CD4-positive, alpha-beta T cell treated with Interleukin-1 beta for 1 hour (primary cell): ENCODE measurements around the gene GPR84.
A peak's percentile ranks its signal among the peaks of the same experiment; 100 is the strongest.

Source experiments
- DNase-seq, 2 donors: peaks; one replicate each; pipeline ENCODE4 v3.0.0-alpha.2; 2020 to 2022

Gene GPR84

DNA sequence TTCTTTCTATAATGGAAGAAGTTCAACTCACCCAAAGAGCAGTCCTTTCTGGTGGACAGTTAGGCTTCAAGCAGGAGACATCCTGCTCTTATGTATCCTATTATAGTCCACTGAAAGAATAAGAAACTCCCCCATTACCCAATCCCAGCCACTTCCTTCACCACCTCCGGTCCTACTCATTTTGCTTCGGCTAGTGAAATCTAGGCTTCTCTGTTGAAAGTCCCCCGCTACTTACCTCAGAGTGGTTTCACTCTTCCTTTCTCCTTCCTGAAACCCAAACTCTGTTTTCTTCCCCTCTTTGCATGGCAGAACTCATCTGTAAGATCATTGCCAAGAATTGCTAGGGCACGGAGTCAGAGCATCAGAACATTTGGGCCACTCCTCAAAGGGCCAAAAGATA, at the start of gene GPR84:
Gene GPR84 (minus strand): TSS at position 74 of the 400 bp plus-strand sequence. CDS start 635 bp downstream, outside the sequence.
- peak; percentile 25 to 41 for DNase-seq

DNA sequence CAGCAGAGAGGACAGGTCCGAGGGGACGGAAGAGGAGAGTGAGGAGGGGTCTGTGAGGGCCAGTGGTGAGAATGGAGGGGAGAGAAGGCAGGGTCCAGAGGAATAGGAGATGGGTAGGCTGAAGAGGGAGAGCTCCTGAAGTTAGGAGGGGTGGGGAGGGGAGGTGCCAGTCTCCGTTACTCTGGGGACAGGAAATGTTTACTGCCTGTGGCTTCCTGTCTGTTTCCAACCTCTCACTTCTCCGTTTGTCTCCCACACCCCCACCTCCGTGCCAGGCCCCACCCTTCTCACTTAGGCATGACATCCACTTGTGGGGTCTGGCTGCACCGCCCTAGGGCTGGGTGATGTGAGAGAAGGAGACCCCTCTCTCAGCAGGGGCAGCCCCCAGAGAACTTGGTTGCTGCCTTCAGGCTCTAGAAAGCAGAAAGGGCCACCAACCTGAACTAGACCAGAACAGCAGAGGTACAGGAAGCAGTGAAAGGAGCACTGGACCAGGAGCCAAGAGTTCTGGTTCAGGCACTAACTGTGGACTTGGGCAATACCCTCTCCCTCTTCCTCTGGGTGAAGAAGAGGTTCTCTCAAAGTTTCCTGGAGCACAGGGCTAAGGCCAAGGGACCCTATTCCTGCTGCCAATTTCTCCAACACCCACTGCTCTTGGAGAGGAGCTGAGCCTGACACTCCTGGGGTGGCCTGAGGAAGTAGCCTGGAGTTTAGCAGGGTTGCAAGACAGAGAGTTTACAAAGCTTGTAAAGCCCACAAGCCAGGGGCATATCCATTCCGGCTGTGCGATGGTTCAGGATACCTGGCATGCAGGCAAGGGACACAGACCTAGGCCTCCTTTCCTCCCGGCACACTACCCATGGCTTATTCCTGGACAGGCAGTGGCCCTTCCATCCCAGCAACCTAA, 49.3 kb upstream of the GPR84 start:
- DNase-seq: peak; percentile 86 to 89

DNA sequence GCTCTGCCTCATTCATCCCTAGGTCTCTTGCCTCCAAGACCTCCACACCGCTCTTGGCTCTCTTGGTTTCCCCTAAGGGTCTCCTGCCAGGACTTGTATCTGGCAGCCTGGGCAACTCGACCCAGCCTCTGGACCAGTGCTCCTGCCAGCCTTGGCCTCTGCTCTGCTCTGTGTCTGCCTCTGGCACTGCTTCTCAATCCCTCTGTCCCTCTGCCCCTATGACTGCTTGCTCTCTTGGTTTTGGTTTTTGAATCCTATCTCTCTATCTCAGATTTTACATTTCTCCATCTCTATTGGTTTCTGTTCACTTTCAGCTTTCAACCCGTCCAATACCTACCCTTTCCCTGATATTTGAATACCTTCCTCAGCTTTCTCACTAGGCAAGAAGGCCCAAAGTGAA, 48.5 kb upstream of the GPR84 start:
- no peak for DNase-seq

DNA sequence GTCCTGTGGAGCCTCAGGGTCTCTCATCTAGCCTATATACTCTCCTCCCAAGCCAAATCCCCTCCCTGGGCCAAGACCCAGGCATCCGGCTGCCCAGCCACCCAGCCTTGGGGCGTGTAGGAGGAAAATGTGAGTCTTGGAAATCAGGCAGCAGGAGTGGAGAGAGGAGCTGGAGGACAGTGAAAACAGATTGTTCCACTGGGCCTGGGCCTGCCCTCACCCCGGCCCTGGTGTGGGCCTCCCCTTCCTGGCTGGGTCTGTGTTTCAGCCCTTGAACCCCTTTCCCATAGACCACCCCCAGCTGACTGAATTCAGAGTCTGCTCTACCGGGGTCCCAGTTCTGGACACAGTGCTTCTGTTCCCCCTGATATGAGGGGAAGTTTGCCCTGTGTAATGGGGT, 48.1 kb upstream of the GPR84 start:
- no peak for DNase-seq

DNA sequence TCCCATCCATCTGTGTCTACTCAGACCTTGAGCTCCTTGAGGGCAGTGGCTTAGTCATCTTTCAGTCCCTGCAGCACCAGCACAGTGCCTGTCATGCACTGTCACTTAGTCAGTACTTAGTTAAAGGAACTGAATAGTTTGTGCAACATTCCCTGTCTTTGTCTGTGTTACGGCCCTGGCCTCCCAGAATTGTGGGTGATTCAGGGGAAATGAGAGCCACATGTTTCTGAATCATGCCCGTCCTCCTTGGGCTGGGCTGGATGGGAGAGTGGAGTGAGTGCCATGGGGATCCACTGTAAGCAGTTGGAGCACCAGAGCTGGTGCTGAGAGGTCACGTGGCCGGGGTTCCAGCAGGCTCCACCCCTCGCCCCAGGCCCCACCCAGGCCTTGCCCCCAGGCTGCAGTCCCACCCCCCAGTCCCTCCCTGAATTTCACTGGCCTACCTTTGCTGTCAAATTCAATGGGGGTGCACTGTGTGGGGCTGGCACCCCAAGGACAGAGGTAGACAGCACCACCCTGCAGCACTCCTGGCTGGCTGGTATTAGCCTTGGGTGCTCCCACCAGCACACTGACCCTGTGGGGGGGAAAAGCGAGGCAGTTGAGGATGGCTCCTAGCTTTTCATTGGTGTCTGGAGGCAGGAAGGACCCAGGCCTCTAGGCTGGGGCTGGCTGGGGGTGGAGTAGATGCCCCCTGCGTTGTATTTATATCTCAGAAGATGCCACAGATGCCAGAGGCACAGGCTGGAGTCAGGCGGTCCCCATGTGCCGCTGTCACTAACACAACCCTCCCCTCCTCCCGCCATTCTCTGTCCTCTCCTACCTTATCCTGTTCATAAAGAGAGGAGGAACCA, 47.3 kb upstream of the GPR84 start:
- peak; percentile 66 to 85 for DNase-seq

DNA sequence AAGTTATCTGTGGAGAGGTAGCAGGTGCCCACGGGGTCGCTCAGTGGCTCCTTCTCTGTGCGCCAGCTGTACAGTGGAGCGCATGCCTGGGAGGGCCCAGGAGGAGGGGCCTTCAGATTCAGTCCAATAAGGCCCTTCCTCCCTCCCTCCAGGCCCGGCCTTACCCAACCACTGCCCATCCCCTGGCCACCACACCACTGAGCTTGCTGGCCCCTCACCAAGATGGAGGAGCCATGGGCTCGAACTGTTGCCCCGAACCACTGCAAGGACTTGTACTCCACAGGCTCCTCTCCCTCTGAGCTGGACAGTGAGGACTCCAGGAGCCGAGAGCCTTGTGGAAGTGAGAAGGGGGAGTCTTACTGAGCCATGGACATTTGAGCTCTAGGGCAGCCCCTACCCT, 45.0 kb upstream of the GPR84 start:
- no peak for DNase-seq

DNA sequence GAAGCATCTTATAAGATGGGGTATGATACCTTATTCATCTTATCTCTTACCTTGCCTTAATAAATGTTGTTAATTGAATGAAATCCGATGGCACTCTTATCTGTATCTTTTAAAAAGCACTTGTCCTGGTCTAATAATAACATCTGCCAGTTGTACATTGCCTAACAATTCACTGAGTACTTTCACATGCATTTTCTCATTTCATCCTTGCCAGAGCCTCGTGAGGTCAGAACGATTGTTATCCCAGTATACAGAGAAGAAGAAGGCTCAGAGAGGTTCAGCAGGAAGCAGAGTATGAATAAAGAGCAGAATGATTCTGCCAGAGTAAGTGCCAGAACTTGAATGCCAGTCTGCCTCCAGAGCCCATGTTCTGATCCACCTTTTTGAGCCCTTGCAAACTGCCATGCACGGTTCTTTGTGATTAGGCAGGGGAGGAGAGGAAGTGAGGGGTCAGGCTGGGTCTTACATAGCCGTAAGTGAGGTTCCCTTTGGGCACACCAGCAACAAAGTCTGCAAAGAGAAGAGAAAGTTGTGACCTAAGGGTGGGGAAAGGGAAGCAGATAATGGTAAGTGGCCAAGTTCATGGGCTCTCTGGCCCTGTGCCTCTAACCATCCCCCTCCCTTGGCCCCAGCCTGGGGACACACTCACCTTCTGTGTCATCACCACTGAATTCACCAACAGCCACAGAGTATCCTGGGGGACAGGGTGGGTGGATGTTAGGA, 43.1 kb upstream of the GPR84 start:
- DNase-seq: no peak

DNA sequence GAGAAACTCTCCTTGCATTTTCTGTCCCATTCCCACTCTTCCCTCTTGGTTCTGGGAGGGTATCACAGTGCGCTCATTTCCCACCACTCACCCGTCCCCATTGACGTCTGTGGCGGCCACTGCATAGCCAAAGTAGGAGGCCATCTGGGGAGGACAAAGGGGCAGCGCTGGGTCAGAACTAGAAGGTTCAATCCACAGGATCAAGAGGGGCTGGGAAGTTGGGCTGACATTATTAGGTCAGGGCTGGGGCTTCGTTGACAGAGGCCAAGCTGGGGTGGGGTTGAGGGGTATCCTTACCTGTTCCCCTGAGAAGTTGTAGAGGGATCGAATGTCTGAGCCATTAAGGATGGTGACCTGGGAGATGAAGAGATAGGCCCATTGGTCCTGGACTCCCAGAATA, 41.3 kb upstream of the GPR84 start:
- DNase-seq: no peak

DNA sequence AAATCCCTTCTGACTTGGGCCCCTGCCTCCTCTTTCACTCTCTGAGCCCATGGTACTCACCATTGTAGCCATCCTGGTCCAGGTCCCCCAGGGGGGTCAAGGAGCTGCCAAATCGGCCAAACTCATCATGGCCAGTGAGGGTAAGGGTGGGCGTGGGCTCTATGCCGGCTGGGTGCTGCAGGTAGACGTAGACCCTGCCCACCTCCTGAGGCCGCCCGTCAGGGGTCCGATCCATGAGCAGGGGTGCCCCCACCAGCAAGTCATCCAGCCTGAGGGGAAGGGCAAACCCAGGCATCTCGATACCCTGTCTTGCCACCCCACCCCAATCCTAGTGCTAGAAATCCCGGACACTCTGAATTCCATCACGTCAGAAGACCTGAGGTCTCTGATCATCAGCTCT, 40.8 kb upstream of the GPR84 start:
- DNase-seq: no peak

DNA sequence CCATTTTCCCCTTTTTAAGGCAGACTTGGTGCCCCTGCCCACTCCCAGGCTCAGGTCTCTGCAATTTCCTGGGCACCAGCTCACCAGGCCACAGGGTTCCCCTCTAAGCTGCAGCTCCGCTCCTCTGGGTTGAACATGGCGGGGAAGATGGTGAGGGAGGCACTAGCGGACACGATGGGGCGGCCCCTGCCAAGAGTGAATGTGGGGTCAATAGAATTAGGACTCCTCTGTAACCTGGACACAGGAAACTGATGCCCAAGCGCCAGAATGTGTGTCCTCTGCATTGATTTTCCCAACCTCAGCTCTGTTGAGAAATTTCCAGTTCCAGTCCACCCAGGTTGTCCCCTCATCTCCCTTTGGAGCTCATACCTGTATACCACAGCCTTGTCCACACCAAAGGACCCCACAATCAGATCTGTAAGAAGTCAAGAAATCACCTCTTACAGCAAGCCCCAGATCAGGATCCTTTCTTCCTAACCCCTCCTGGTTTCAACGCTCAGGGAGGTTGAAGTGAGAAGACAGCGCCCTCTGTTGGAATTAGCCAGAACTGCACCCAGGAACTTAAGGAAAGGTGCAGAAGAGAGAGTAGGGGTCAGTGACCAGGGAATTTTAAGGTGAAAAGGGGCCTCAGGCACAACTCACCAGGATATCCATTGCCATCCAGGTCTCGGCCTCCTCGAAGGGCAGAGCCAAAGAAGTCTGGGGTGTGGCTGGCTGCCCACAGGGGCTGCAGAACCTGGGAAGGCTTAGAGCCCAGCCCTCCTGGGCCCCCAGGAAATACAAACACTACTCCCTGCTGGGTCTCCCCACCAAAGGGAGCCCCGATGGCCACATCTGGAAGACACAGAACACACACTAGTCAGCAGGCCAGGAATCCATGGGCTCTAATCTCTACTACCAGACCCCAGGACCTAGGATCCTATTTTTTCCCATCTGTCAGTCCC, 40.0 kb upstream of the GPR84 start:
- peak; percentile 59 to 75 for DNase-seq

DNA sequence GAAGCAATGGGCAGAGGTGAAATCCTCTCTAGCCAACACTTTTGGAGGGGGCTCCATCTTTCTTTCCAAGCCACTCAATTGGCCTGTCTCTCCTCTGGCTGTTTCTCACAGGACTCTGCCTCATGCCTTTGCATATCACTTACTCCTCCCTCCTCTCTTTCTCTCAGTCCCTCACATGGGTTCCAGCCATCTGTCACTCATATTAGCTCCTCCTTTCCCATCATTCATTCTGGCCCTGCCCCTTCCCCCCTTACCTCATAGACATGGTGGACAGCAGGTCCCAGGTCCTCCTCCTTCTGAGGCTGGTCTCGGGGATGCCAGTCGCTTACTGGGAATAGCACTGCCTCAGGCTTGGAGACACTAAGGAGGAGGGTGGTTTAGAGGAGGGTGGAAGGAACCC, 36.8 kb upstream of the GPR84 start:
- DNase-seq: no peak

DNA sequence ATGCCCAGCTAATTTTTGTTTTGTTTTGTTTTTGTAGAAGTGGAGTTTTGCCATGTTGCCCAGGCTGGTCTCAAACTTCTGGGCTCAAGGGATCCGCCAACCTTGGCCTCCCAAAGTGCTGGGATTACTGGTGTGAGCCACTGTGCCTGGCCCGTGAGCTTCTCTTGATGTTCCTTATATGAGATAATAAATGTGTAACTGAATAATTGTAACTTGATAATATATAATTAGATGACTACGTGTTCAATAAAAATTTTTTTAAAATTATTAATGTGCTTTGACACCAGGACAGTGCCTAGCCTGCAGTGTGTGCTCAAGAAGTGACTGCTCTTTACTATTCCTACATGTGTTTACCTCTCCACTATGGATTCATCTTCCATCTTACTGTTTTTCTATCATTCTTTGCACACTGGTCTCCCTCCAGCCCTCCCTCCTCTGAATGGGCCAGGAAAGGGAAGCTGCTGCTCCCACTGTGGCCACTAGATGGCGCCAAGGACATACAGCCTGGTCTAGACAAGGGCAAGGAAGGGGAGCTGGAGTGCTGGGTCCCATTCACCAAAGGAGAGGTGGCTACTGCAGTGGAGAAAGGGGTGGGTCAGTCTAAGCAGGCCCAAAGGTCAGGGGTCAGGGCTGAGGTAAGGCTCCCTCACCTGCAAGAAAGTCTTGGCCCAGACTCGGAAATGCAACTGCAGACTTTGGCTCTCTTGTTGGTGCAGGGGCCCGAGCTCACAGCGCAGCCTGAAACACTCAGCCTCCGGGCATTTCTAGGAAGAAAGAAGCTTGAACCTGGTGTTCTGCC, 34.9 kb upstream of the GPR84 start:
- DNase-seq: peak; percentile 85 to 90

DNA sequence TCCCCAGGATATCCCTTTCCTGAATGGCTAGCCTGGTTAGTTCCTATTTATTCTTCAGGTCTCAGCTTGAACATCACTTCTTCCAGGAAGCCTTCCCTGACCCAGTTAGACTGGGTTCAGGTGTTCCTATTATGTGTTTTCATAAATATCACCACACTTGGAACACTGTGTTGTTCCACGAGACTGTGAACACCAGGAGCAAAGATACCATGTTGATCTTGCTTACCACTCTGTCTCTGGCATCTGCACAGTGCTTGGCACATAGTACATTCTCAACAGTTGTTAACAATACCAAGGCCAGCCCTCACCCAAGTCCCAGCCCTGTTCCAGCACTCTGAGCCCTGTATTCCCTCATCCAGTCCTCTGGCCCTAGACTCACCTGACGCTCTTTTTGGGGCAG, 33.9 kb upstream of the GPR84 start:
- DNase-seq: no peak

DNA sequence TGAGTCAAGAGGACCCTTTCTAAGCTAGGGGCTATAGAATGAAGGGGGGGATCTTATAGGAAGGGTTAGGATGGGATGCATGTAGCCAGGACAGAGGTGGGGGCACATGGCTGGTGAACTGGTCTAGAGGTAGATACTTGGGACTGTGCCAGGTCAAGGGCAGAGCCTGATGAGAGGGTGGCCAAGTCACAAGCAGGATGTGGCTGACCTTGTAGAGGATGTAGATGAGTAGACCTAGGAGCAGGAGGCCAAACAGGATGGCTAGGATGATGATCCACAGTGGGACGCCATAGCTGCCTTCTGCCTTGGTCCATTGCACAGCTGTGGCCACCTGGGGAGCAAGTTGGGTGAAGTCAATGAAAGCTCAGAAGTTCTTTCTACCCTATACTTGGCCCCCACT, 32.9 kb upstream of the GPR84 start:
- DNase-seq: no peak

DNA sequence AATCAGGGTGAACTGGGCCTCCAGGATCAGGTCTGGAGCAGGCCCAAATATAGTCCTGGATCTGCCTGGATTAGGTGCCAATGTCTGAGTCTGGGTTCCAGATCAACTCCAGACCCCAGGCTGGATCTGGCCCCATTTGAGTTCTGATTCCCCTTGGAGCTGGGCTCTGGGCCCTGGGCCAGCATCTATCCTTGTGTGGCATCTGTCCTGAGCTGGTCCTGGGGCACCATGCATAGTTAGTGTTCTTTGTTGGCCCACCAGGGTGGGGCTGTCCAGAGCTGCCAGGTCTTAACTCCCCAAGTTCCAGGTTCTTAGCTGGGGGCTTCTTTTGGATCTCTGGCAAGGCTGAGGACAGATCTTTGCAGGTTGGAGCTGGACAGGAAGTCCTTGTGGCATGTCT, 31.3 kb upstream of the GPR84 start:
- DNase-seq: no peak

DNA sequence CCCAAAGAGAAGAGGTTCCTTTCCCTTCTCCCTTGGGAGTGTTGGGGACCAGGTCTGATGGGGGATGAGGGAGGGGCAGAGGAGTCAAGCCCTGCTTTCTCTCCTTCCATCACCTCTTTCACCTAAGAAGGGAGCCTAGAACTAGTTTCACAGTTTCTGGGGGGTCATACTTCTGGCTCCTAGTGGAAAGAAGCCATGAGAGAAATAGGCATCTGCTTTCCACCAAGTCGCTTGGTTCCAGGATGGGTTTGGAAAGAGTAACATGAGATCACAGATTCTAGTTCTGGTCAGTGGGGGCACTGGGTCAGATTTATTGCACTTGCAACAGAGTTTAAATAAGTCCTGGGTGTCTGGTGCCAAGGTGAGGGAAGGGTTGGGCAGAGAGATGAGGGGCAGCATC, 30.7 kb upstream of the GPR84 start:
- DNase-seq: no peak

DNA sequence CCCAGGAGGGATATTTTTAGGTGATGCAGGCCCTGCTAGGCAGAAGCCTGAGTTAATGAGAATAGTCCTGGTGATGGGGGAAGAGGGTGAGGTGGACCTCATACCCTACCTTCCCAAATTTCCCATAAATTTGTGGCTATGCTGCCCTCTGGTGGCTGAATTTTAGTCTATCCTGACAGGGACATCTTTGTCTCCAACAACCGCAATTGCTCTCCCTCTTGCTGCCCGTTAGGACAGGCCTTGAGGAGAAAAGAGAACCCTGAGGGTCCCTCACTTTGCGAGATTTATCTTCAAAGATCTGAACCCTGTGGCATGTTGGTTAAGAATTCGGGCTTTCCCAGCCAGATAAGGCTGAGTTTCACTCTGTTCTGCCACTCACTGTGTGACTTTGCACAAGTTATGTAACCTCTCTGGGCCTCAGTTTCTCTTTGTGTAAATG, 30.0 kb upstream of the GPR84 start:
- DNase-seq: peak in 1 of 2 donors; percentile 41

DNA sequence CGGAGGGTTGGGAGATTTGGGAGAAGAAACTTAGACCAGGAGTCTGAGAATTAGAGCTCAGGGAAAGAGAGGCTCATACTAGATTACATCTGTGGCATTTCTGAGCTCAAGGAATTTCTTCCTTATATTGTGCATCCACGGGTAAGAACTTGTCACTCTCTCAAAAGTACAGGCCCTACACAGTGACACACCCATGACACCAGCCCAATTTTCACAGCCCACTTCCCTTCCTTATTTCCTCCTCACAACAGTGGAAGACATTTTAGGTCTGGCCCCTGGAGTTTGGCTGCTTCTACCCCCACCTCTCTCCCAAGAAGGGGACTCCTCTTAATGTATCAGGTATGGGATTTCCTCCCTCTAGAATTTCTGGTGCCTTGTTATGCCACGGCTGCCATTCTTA, 29.5 kb upstream of the GPR84 start:
- DNase-seq: no peak

DNA sequence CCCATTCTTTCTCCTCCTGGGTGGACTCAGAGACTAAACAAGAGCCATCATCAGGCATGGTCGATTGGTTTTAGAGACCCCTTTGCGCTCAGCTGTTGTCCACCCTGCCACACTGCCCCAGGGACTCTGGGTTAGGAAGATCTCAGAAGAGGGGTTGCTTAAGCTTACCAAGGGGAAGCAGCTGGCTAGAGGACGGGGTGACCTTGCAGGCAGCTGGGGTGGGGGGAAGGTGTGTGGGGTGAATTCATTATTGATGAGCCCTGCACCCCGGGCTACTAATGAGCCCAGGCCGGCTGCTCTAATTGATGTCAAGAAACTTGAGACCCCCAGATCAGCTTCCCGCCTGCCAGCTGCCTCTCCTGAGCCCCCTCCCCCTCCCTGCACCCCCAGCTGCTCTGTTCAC, 28.9 kb upstream of the GPR84 start:
- DNase-seq: no peak

DNA sequence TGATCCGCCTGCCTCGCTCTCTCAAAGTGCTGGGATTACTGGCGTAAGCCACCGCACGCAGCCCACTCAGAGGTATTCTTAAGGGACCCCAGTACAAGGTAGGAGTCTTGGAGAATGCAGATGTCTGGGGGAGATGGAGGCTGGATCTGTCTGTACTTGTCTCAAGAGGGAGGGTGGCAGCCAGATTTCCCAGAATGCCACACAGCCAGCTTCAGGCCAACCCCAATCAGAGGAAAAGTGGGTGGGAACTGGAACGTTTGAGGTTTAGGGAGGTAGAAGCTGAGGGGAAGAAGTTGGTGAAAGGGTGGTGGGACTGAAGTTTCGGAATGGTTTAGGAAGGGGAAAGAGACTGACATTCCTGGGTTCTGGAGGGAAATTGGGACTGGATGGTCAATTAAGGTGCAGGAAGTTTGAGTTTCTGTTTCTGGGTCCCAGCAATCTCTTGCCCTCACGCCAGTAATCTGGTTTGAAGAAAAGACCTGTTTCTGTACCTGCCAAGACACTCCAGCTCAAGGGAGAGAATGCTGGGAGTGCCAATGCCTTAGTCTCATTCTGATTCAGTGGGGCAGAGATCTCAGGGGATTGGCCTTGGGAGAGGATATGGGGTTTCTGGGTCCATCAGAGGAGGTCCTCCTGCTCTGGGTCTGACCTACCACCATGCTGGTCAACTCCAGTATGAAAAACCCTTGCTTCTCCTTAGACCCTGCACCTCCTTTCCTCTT, 28.4 kb upstream of the GPR84 start:
- no peak for DNase-seq
